Endodermal cell (in vitro differentiated cells): Measurements from ENCODE around the gene SIKE1. TPM values are rescaled to one million over a fixed set of nuclear protein-coding genes. Genes with fewer than 3 reads are reported as not detected.

Source experiments
- DNase-seq: peaks from one replicate; pipeline ENCODE4 v3.0.0-alpha.2; 2017
- H3K27ac ChIP-seq: 2 replicates; pipeline ENCODE4 v1.5.1; 2013; ENCODE audit warnings: mild to moderate bottlenecking, low read depth, low read length, moderate library complexity
- H3K27me3 ChIP-seq: 2 replicates; pipeline ENCODE4 v1.6.1; 2013; ENCODE audit warnings: mild to moderate bottlenecking, low read length, moderate library complexity; ENCODE audit not compliant: insufficient read depth, control insufficient read depth, poor library complexity, severe bottlenecking
- H3K36me3 ChIP-seq: 2 replicates; pipeline ENCODE4 v1.7.0; 2013; ENCODE audit warnings: mild to moderate bottlenecking, low read length, moderate library complexity; ENCODE audit not compliant: control insufficient read depth, insufficient read depth
- H3K4me1 ChIP-seq: one replicate; pipeline ENCODE4 v1.7.0; 2013; ENCODE audit warnings: low read length; ENCODE audit not compliant: control insufficient read depth, insufficient read depth
- H3K4me3 ChIP-seq: 2 replicates; pipeline ENCODE4 v1.5.1; 2013; ENCODE audit warnings: mild to moderate bottlenecking, low read length, moderate library complexity
- H3K9ac ChIP-seq: 2 replicates; pipeline ENCODE4 v1.6.1; 2013; ENCODE audit warnings: mild to moderate bottlenecking, low read length, moderate library complexity; ENCODE audit not compliant: poor library complexity, severe bottlenecking; ENCODE audit errors: extremely low read depth
- H3K9me3 ChIP-seq: 2 replicates; pipeline ENCODE4 v1.6.1; 2013; ENCODE audit warnings: mild to moderate bottlenecking, low read length, moderate library complexity; ENCODE audit not compliant: control insufficient read depth
- H3K27ac Mint-ChIP-seq: 2 replicates; pipeline ENCODE4 v1.8.0; 2020; ENCODE audit warnings: mixed read lengths
- H3K27me3 Mint-ChIP-seq: 2 replicates; pipeline ENCODE4 v1.8.0; 2021; ENCODE audit warnings: mild to moderate bottlenecking, mixed read lengths; ENCODE audit not compliant: insufficient read depth
- H3K36me3 Mint-ChIP-seq: 2 replicates; pipeline ENCODE4 v1.8.0; 2020; ENCODE audit warnings: low read depth, mixed read lengths
- H3K4me1 Mint-ChIP-seq: 2 replicates; pipeline ENCODE4 v1.8.0; 2020; ENCODE audit warnings: mixed read lengths
- H3K4me3 Mint-ChIP-seq: 2 replicates; pipeline ENCODE4 v1.8.0; 2020; ENCODE audit warnings: mild to moderate bottlenecking, moderate library complexity, mixed read lengths
- H3K9me3 Mint-ChIP-seq: 2 replicates; pipeline ENCODE4 v1.8.0; 2020; ENCODE audit warnings: mild to moderate bottlenecking, mixed read lengths
- WGBS, 2 experiments: methylation state at CpG; one replicate each; pipeline versions ENCODE4 v1.1.5 to v1.1.7; 2013; ENCODE audit warnings: missing lambda C conversion rate in 2 of 2, mixed read lengths in 1 of 2; ENCODE audit not compliant: insufficient coverage in 1 of 2, insufficient read length in 1 of 2; 5-methylcytosine and 5-hydroxymethylcytosine counted together
- total RNA-seq, 2 donors: library from RNA; stranded (reverse); fragmentation: NEBNext Ultra II Directional in 1 of 2; extraction: Animal tissue kit (Norgen Biotek cat#: 25700) in 1 of 2; gene quantifications; 2 replicates in 1 of 2; 3 replicates in 1 of 2; pipeline ENCODE4 v1.2.1, GENCODE V29; 2021
- TF ChIP-seq, protein P1 (sequence below): fragments of 200-600 bp; sonication (generic); conservative IDR thresholded peaks from 2 replicates; pipeline ENCODE4 v1.5.0; 2021; ENCODE audit warnings: antibody characterized with exemption, mild to moderate bottlenecking

SIKE1 gene
- total RNA-seq, 2 donors from 2014 or later: 69.0 to 72.2 TPM

DNA sequence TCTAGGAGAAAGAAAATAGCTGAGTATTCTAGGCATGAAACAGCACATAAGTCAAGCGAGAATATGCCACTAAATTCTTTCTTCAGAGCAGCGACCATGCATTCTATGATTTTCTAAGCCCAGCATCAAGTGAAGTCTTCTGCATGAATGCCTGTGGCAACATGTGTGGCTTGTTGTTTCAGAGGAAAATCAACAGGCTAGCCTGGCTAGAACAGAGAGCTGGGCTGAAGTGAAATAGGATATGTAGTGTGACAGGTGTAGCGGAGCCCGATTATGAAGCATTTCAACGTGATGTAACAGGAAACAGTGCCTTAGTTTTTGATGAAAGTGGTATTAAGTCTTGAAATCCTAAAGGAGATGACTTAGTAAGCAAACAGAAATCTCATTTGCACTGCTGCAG, 29.7 kb downstream of the SIKE1 start:
- Histone ChIP-seq H3K9me3 (no peaks in the 10 kb centered on the region), H3K4me1 (no peaks in the 10 kb centered on the region), H3K36me3 (peaks cover 65% of the 10 kb centered on the region), H3K27ac (no peak overlapping the region), H3K4me3 (no peak overlapping the region), H3K27me3 (no peaks in the 10 kb centered on the region), H3K9ac (no peak overlapping the region)
- no peak for DNase-seq
- Mint-ChIP-seq H3K36me3 (peaks cover 49% of the 10 kb centered on the region), H3K27ac (no peak overlapping the region), H3K27me3 (no peaks in the 10 kb centered on the region), H3K4me1 (peaks cover 47% of the 10 kb centered on the region), H3K4me3 (no peak overlapping the region), H3K9me3 (no peaks in the 10 kb centered on the region)
- WGBS, 2 experiments: 92 to 94% methylated on average over 5 of the region's 5 CpGs
- TF ChIP-seq, protein P1, sequence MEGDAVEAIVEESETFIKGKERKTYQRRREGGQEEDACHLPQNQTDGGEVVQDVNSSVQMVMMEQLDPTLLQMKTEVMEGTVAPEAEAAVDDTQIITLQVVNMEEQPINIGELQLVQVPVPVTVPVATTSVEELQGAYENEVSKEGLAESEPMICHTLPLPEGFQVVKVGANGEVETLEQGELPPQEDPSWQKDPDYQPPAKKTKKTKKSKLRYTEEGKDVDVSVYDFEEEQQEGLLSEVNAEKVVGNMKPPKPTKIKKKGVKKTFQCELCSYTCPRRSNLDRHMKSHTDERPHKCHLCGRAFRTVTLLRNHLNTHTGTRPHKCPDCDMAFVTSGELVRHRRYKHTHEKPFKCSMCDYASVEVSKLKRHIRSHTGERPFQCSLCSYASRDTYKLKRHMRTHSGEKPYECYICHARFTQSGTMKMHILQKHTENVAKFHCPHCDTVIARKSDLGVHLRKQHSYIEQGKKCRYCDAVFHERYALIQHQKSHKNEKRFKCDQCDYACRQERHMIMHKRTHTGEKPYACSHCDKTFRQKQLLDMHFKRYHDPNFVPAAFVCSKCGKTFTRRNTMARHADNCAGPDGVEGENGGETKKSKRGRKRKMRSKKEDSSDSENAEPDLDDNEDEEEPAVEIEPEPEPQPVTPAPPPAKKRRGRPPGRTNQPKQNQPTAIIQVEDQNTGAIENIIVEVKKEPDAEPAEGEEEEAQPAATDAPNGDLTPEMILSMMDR: no peak

DNA sequence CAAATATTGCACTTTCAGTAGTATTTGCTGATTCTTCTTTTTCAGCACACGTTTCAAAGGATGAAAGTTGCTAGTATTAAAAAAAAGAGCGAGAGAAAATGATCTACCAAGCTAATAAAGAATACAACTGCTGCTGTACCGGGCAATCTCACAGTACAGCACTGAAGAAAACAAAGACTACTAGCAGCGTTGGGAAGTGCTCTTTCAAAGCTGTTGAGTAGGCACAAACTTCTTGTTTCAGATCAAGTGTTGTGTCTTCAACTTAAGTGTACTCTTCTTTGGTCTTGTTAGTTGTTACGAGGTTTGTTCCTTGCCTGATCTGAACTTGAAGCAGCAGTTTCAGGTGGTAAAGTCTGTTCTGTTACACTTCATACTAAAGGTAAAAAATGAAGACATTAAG, 30.6 kb downstream of the SIKE1 start:
- DNase-seq: no peak
- Histone ChIP-seq H3K27ac (no peak overlapping the region), H3K4me1 (no peaks in the 10 kb centered on the region), H3K27me3 (no peaks in the 10 kb centered on the region), H3K9me3 (no peaks in the 10 kb centered on the region), H3K36me3 (peaks cover 65% of the 10 kb centered on the region), H3K4me3 (no peak overlapping the region), H3K9ac (no peak overlapping the region)
- Mint-ChIP-seq H3K4me1 (peaks cover 37% of the 10 kb centered on the region), H3K9me3 (no peaks in the 10 kb centered on the region), H3K27ac (no peak overlapping the region), H3K4me3 (no peak overlapping the region), H3K27me3 (no peaks in the 10 kb centered on the region), H3K36me3 (peaks cover 50% of the 10 kb centered on the region)
- TF ChIP-seq, protein P1: no peak
- WGBS, 2 experiments: 92 to 95% methylated on average over 4 to 5 of the region's 5 CpGs

DNA sequence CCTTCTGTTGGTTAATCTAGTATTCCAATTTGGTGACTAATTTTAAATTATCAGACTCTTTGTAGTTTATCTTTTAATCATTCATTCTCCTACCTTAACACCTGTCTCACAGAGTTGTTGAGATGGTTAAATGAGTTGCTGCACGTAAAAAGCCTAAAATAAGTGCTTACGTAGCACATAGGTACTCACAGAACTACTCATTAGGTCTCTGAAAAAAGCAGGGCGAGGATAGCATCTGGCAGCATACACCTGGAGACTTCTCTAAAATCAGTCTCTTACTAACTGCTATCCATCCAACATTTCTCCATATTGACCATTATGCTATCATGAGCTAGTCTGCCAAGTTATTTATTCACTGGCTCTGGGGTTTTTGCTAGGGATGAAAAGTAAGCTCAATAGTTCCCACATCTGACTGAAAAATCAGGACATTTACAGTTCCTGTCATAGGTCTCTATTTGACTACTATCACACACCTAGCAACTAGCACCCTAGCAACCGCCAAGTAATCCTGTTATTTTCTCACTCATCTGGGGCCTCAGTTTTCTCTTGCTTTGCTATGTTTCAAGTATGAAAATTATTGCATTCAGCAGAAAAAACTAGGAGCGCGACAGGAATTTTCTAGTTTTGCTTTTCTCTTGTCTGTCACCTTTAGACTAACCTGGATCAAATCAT, 33.9 kb downstream of the SIKE1 start:
- Histone ChIP-seq H3K9me3 (no peaks in the 10 kb centered on the region), H3K9ac (no peak overlapping the region), H3K36me3 (peaks cover 94% of the 10 kb centered on the region), H3K27me3 (no peaks in the 10 kb centered on the region), H3K27ac (no peak overlapping the region), H3K4me1 (no peaks in the 10 kb centered on the region), H3K4me3 (no peak overlapping the region)
- no peak overlapping the region for H3K4me3 Mint-ChIP-seq
- H3K9me3 Mint-ChIP-seq: no peaks in the 10 kb centered on the region
- TF ChIP-seq, protein P1: no peak
- peaks cover 11% of the 10 kb centered on the region for H3K4me1 Mint-ChIP-seq
- H3K36me3 Mint-ChIP-seq: peaks cover 74% of the 10 kb centered on the region
- no peak for DNase-seq
- H3K27me3 Mint-ChIP-seq: no peaks in the 10 kb centered on the region
- no peak overlapping the region for H3K27ac Mint-ChIP-seq
- WGBS, 2 experiments: 77 to 81% methylated on average over 5 to 6 of the region's 6 CpGs
